Mesothelial cell of epicardium (in vitro differentiated cells): ENCODE data around the gene ZNF516. TPM values are rescaled to one million over a fixed set of nuclear protein-coding genes. Genes with fewer than 3 reads are reported as not detected.

Experiments
- DNase-seq, 2 experiments: peaks; one replicate each; pipeline ENCODE4 v3.0.0; 2021; ENCODE audit warnings: low spot score in 2 of 2; ENCODE audit not compliant: unreplicated experiment in 2 of 2
- H3K27ac Mint-ChIP-seq: 2 replicates; pipeline ENCODE4 v1.8.0; 2021; ENCODE audit warnings: mixed read lengths
- H3K27me3 Mint-ChIP-seq: 2 replicates; pipeline ENCODE4 v1.8.0; 2021; ENCODE audit warnings: low read depth, mixed read lengths
- H3K36me3 Mint-ChIP-seq: 2 replicates; pipeline ENCODE4 v1.8.0; 2021; ENCODE audit warnings: mixed read lengths
- H3K4me1 Mint-ChIP-seq: 2 replicates; pipeline ENCODE4 v1.8.0; 2021; ENCODE audit warnings: mixed read lengths
- H3K4me3 Mint-ChIP-seq: 2 replicates; pipeline ENCODE4 v1.8.0; 2021; ENCODE audit warnings: mild to moderate bottlenecking, moderate library complexity, mixed read lengths
- H3K9me3 Mint-ChIP-seq: 2 replicates; pipeline ENCODE4 v1.8.0; 2021; ENCODE audit warnings: mixed read lengths
- total RNA-seq: library from RNA; stranded (reverse); gene quantifications from 3 replicates; pipeline ENCODE4 v1.2.1, GENCODE V29; 2021
- TF ChIP-seq, protein P1 (sequence below): fragments of 200-600 bp; sonication (generic); IDR thresholded peaks from one replicate; pipeline ENCODE4 v1.5.0; 2021; ENCODE audit warnings: antibody characterized with exemption; ENCODE audit not compliant: unreplicated experiment

ZNF516 gene
- total RNA-seq, 1 donor from 2014 or later = 92.1 TPM

DNA sequence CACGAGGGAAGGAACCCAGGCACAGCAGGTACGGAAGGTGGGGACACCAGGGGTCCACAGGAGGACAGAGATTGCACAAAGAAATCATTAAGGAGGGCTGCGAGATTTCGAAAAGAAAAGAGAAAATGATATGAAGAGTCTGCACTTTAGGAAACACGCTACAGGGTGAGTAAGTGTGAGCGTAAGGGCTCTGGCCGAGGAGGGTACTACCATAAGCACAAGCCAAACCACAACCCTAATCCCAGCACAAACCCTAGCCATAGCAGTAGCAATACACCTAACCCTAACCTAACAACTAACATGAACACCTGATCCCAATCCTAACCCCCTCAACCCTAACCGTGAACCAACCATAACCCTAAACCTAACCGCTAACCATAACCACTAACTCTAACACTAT is 104.0 kb downstream of the ZNF516 start:
- Mint-ChIP-seq H3K4me1 (peaks cover 19% of the 10 kb centered on the region), H3K27me3 (no peaks in the 10 kb centered on the region), H3K36me3 (peaks cover 18% of the 10 kb centered on the region), H3K4me3 (no peak overlapping the region), H3K27ac (no peak overlapping the region), H3K9me3 (peaks cover 5% of the 10 kb centered on the region)
- TF ChIP-seq, protein P1, sequence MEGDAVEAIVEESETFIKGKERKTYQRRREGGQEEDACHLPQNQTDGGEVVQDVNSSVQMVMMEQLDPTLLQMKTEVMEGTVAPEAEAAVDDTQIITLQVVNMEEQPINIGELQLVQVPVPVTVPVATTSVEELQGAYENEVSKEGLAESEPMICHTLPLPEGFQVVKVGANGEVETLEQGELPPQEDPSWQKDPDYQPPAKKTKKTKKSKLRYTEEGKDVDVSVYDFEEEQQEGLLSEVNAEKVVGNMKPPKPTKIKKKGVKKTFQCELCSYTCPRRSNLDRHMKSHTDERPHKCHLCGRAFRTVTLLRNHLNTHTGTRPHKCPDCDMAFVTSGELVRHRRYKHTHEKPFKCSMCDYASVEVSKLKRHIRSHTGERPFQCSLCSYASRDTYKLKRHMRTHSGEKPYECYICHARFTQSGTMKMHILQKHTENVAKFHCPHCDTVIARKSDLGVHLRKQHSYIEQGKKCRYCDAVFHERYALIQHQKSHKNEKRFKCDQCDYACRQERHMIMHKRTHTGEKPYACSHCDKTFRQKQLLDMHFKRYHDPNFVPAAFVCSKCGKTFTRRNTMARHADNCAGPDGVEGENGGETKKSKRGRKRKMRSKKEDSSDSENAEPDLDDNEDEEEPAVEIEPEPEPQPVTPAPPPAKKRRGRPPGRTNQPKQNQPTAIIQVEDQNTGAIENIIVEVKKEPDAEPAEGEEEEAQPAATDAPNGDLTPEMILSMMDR = no peak
- DNase-seq = no peak

DNA sequence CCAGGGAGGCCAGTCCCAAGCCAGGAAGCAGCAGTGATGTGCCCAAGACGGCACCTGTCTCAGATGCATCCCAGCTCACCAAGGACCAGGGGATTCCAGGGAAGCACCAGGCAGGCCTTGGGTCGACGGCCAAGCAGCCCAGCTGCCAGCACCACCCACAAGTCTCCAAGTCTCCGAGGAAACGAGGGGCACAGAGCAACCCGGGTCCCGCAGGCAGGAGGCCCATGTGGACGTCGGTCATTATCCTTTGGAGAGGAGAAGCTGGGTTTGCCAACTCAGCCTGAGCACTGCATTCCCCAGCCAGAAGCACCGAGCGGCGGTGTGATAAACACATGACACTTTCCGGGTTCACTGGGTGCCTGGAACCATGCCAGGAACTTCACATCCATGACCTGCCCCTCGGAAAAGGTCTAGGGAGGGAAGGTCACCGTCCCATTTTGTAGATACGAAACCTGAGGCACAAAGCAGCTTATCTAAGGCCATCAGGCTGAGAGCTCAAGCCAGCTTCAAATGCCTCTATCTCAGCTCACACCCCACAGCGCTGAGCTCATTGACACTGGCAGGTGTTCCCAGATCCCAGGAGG is 104.5 kb downstream of the ZNF516 start:
- TF ChIP-seq, protein P1 = no peak
- Mint-ChIP-seq H3K9me3 (peaks cover 5% of the 10 kb centered on the region), H3K27ac (no peak overlapping the region), H3K36me3 (peaks cover 18% of the 10 kb centered on the region), H3K4me3 (no peak overlapping the region), H3K4me1 (peaks cover 21% of the 10 kb centered on the region), H3K27me3 (no peaks in the 10 kb centered on the region)
- DNase-seq = no peak

DNA sequence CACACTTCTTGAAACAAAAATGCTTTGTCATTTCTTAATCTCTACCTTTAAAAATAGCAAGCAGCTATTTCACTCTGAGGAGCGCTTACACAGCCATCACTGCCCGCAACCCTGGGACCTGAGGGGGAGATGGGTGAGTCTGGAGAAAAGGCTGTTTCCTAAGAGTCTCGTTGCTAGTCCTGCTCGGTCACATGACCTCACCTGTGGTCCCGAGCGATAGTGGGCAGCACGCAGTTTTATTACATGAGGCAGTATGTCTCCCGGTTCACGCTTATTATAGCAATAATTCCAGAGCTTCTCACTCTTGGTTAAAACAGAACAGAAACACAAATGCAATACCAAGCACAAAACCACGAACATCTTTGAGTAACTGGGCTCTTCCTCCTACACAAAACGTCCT is 105.3 kb downstream of the ZNF516 start:
- Mint-ChIP-seq H3K4me3 (no peak overlapping the region), H3K9me3 (peaks cover 5% of the 10 kb centered on the region), H3K27me3 (no peaks in the 10 kb centered on the region), H3K27ac (no peak overlapping the region), H3K4me1 (peaks cover 15% of the 10 kb centered on the region), H3K36me3 (peaks cover 14% of the 10 kb centered on the region)
- TF ChIP-seq, protein P1 = no peak
- DNase-seq = no peak

DNA sequence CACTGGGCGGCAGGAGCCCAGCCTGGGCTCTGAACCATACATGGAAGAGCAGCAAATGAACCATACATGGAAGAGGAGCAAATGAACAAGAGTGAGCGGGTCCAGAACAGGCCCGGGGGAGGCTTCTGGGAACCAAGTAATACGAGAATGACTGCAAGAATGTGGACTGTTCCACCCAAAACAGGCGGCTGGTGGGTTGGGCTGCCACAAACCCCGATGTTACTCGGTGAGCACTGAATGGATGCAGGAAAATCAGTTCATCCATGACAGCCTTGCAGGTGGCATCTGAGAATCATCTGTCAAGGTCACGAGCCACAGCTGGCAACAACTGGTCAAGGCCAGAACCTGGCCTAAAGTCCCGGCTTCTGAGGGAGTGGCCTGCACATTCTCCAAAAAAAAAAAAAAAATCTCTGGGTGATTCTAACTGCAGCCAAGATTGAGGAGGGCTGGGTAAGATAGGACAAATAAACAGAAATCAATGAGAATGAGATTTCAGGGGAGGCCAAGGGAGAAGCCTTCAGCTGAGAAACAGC is 106.1 kb downstream of the ZNF516 start:
- Mint-ChIP-seq H3K36me3 (peaks cover 14% of the 10 kb centered on the region), H3K27ac (peak overlapping the region; percentile 30), H3K4me3 (no peak overlapping the region), H3K4me1 (peaks cover 15% of the 10 kb centered on the region), H3K9me3 (peaks cover 5% of the 10 kb centered on the region), H3K27me3 (no peaks in the 10 kb centered on the region)
- TF ChIP-seq, protein P1 = no peak
- no peak for DNase-seq

DNA sequence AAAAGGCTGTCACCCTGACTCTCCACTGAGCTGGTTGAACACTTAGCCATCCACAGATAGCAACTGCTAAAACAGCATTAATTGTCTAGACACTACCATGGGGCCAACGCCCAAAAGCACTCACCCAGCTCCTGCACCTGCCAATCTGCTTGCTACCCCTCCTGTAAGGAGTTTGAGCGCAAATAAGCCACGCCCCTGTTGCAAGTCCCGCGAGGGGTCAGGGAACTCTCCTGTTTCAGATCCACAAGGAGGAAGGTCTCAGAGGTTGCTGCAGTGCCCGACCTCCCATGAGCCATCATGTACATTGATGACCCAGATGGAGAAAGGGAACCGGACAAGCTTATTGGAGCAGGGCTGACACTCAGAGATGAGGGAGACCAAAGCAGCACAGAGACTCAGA is 106.8 kb downstream of the ZNF516 start:
- TF ChIP-seq, protein P1 = no peak
- peaks cover 15% of the 10 kb centered on the region for H3K4me1 Mint-ChIP-seq

More for the DNA sequence above, 106.8 kb downstream of the ZNF516 start:
- Mint-ChIP-seq H3K27me3 (no peaks in the 10 kb centered on the region), H3K36me3 (peaks cover 14% of the 10 kb centered on the region), H3K4me3 (no peak overlapping the region), H3K9me3 (peaks cover 5% of the 10 kb centered on the region), H3K27ac (no peak overlapping the region)
- no peak for DNase-seq
